Activated CD4-positive, CD25-positive, alpha-beta regulatory T cell treated with anti-CD3 and anti-CD28 coated beads, Interleukin-2, amount 50 U/mL, for 24 hours (primary cell): ENCODE results near the gene GFER.
"Not testable (repeated sequence)": the region's sequence is repeated elsewhere in the genome, so short reads cannot be mapped to it uniquely, and the experiment has no call there.

Source experiments
- ATAC-seq, 2 donors: fragments of 150-1000 bp; cut with Tn5 transposase; one replicate each; pipeline ENCODE4 v1.10.0; 2021; ENCODE audit warnings: mild to moderate bottlenecking in 1 of 2, moderate library complexity in 1 of 2

The GFER gene

GRCh38 chr16:1983544-1984346 is at the start of gene GFER:
Gene GFER, plus strand, starts transcription at chr16:1984193. Its CDS starts 26 bp downstream, at chr16:1984219.
- peak; percentile 75 to 79 for ATAC-seq

GRCh38 chr16:1936945-1937479 is 47.0 kb upstream of the GFER start:
- ATAC-seq, result no peak

GRCh38 chr16:1938316-1938715 is 45.7 kb upstream of the GFER start:
- no peak for ATAC-seq

GRCh38 chr16:1938910-1939309 is 45.1 kb upstream of the GFER start:
- no peak for ATAC-seq

- not testable (repeated sequence) for ATAC-seq
Measured at GRCh38 chr16:1939833-1940232, 44.2 kb upstream of the GFER start.

- ATAC-seq, result no peak
Measured at GRCh38 chr16:1940273-1941161, 43.5 kb upstream of the GFER start.

- no peak for ATAC-seq
Measured at GRCh38 chr16:1941162-1942046, 42.6 kb upstream of the GFER start.

GRCh38 chr16:1942047-1942809 is 41.8 kb upstream of the GFER start:
- ATAC-seq, result no peak

- peak; percentile 93 to 97 for ATAC-seq
Measured at GRCh38 chr16:1942810-1943726, 40.9 kb upstream of the GFER start, which contains the start of gene MSRB1. Gene MSRB1, minus strand, starts transcription at chr16:1943199. Its CDS starts 43 bp downstream, at chr16:1943156.

- ATAC-seq, result no peak
Measured at GRCh38 chr16:1944612-1945199, 39.3 kb upstream of the GFER start.

- no peak for ATAC-seq
Measured at GRCh38 chr16:1945559-1946391, 38.2 kb upstream of the GFER start.

- no peak for ATAC-seq
Measured at GRCh38 chr16:1946495-1947368, 37.3 kb upstream of the GFER start.

GRCh38 chr16:1947369-1947670 is 36.7 kb upstream of the GFER start:
- no peak for ATAC-seq

GRCh38 chr16:1949507-1949906 is 34.5 kb upstream of the GFER start:
- ATAC-seq, result no peak

GRCh38 chr16:1950047-1950446 is 33.9 kb upstream of the GFER start:
- no peak for ATAC-seq

- no peak for ATAC-seq
Measured at GRCh38 chr16:1950559-1950958, 33.4 kb upstream of the GFER start.

- no peak for ATAC-seq
Measured at GRCh38 chr16:1953734-1954133, 30.3 kb upstream of the GFER start.
